GM21447 (cell line): ENCODE results near the gene GPR15.

Experiments used
- ATAC-seq: cut with Tn5 transposase; IDR thresholded peaks from one replicate; pipeline ENCODE4 v1.9.1; 2021; ENCODE audit not compliant: unreplicated experiment

The GPR15 gene

DNA sequence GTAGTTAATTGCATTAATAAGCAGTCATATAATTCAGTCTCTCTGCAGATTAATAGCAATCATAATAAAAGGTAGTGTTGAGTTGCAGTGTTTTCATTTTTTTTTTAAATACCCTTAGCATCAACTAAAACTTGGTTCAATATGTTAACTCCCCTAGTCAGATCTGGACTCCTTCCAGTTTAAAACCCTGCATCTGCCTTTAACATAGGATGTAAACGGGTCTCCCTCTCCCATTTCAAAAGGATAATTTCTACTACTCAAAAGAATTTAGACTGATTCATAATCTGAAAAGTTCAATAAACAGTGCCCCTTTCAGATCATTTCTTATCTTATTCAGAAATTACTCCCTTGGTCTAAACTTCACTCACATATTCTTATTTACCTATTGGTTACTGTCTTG, 50.3 kb downstream of the GPR15 start:
- no peak for ATAC-seq

DNA sequence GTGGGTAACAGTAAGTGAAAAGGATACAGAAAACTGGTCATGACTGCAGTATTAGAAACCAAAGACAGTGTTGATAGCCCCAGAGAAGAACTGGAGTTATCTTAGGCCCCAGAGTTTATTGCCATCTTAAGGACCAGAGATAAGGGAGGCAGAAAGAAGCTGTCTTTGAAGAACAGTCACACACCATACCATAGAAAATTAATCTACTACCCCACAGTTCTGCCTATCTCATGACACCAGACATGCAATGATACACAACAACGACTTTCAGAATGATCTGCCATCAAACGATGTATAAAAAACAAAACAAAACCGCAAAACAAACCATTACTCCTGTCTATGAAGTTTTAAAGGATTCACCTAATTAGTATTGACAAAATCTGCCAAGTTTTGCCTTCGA, 52.0 kb downstream of the GPR15 start:
- no peak for ATAC-seq
